T-helper 2 cell treated with Interferon-gamma antibody and Interleukin-4, amounts not matched to agents 5 μg/mL and 100 μg/mL, for 36 hours (primary cell): ENCODE data around the gene TREML4.
"Not testable (repeated sequence)": the region's sequence is repeated elsewhere in the genome, so short reads cannot be mapped to it uniquely, and the experiment has no call there.

Source experiments
- DNase-seq: peaks from one replicate; pipeline ENCODE4 v3.0.0; 2021; ENCODE audit warnings: low spot score
- H3K27ac Mint-ChIP-seq: one replicate; pipeline ENCODE4 v1.8.0; 2021; ENCODE audit warnings: mild to moderate bottlenecking, mixed read lengths
- H3K27me3 Mint-ChIP-seq: one replicate; pipeline ENCODE4 v1.8.0; 2021; ENCODE audit warnings: low read depth, mixed read lengths
- H3K36me3 Mint-ChIP-seq: one replicate; pipeline ENCODE4 v1.8.0; 2021; ENCODE audit warnings: low read depth, mixed read lengths
- H3K4me1 Mint-ChIP-seq: one replicate; pipeline ENCODE4 v1.8.0; 2021; ENCODE audit warnings: low read depth, mixed read lengths
- H3K4me3 Mint-ChIP-seq: one replicate; pipeline ENCODE4 v1.8.0; 2022; ENCODE audit warnings: mild to moderate bottlenecking, moderate library complexity, mixed read lengths
- H3K9me3 Mint-ChIP-seq: one replicate; pipeline ENCODE4 v1.8.0; 2021; ENCODE audit warnings: mixed read lengths

Gene TREML4

GRCh38 chr6:41222045-41222444 is 6.1 kb upstream of the TREML4 start:
- Mint-ChIP-seq H3K9me3 (no peaks in the 10 kb centered on the region), H3K36me3 (no peaks in the 10 kb centered on the region), H3K27me3 (peaks cover 28% of the 10 kb centered on the region), H3K4me3 (no peak overlapping the region), H3K4me1 (peaks cover 3% of the 10 kb centered on the region), H3K27ac (no peak overlapping the region)
- DNase-seq, result no peak

- Mint-ChIP-seq H3K9me3 (no peaks in the 10 kb centered on the region), H3K27me3 (peaks cover 30% of the 10 kb centered on the region), H3K36me3 (no peaks in the 10 kb centered on the region), H3K4me1 (peaks cover 3% of the 10 kb centered on the region), H3K27ac (no peak overlapping the region), H3K4me3 (no peak overlapping the region)
- no peak for DNase-seq
Measured at GRCh38 chr6:41222513-41222912, 5.6 kb upstream of the TREML4 start.

GRCh38 chr6:41224800-41225199 is 3.3 kb upstream of the TREML4 start:
- H3K27me3 Mint-ChIP-seq, result peaks cover 34% of the 10 kb centered on the region
- H3K4me1 Mint-ChIP-seq, result no peaks in the 10 kb centered on the region
- H3K4me3 Mint-ChIP-seq, result no peak overlapping the region
- H3K27ac Mint-ChIP-seq, result no peak overlapping the region
- no peaks in the 10 kb centered on the region for H3K9me3 Mint-ChIP-seq
- no peaks in the 10 kb centered on the region for H3K36me3 Mint-ChIP-seq
- no peak for DNase-seq

- H3K4me1 Mint-ChIP-seq, result no peaks in the 10 kb centered on the region
- H3K9me3 Mint-ChIP-seq, result no peaks in the 10 kb centered on the region
- no peaks in the 10 kb centered on the region for H3K36me3 Mint-ChIP-seq
- no peak overlapping the region for H3K27ac Mint-ChIP-seq
- H3K27me3 Mint-ChIP-seq, result peaks cover 44% of the 10 kb centered on the region
- DNase-seq, result no peak
- H3K4me3 Mint-ChIP-seq, result no peak overlapping the region
Measured at GRCh38 chr6:41226752-41227151, 1.4 kb upstream of the TREML4 start.

- Mint-ChIP-seq H3K4me3 (no peak overlapping the region), H3K9me3 (no peaks in the 10 kb centered on the region), H3K27ac (no peak overlapping the region), H3K4me1 (no peaks in the 10 kb centered on the region), H3K27me3 (peaks cover 55% of the 10 kb centered on the region), H3K36me3 (no peaks in the 10 kb centered on the region)
- DNase-seq, result no peak
Measured at GRCh38 chr6:41228616-41229015, 467 bp downstream of the TREML4 start.

GRCh38 chr6:41229721-41230120 is 1.6 kb downstream of the TREML4 start:
- H3K27ac Mint-ChIP-seq, result peak overlapping the region; percentile 5
- H3K4me3 Mint-ChIP-seq, result no peak overlapping the region
- no peaks in the 10 kb centered on the region for H3K4me1 Mint-ChIP-seq
- no peak for DNase-seq
- peaks cover 48% of the 10 kb centered on the region for H3K27me3 Mint-ChIP-seq
- H3K9me3 Mint-ChIP-seq, result no peaks in the 10 kb centered on the region
- no peaks in the 10 kb centered on the region for H3K36me3 Mint-ChIP-seq

DNA sequence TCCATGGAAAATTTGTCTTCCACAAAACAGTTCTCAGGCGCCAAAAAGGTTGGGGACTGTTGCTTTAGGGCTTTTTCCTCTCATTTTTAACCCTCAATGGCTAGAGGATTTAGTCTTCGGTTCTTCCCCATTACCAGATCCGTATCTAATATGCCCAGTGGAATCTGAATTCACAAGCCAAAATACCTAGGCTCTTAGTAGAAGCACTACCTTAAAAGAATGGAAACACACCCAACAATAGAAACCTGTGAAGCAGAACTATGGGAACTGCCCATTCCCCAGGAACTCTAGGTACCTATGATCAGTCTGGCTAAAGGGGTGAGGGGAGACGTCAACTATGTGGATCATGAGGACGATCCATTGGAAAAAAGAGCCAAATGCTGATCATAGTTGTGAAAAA is 3.1 kb downstream of the TREML4 start:
- Mint-ChIP-seq H3K4me1 (no peaks in the 10 kb centered on the region), H3K27ac (no peak overlapping the region), H3K4me3 (no peak overlapping the region), H3K9me3 (no peaks in the 10 kb centered on the region), H3K36me3 (no peaks in the 10 kb centered on the region), H3K27me3 (peaks cover 44% of the 10 kb centered on the region)
- no peak for DNase-seq

- no peak overlapping the region for H3K27ac Mint-ChIP-seq
- no peaks in the 10 kb centered on the region for H3K36me3 Mint-ChIP-seq
- no peaks in the 10 kb centered on the region for H3K4me1 Mint-ChIP-seq
- peaks cover 41% of the 10 kb centered on the region for H3K27me3 Mint-ChIP-seq
- H3K4me3 Mint-ChIP-seq, result no peak overlapping the region
- no peaks in the 10 kb centered on the region for H3K9me3 Mint-ChIP-seq
- DNase-seq, result no peak
Measured at GRCh38 chr6:41232667-41233066, 4.5 kb downstream of the TREML4 start.

- no peaks in the 10 kb centered on the region for H3K9me3 Mint-ChIP-seq
- H3K36me3 Mint-ChIP-seq, result no peaks in the 10 kb centered on the region
- H3K4me1 Mint-ChIP-seq, result no peaks in the 10 kb centered on the region
- peaks cover 53% of the 10 kb centered on the region for H3K27me3 Mint-ChIP-seq
- no peak overlapping the region for H3K27ac Mint-ChIP-seq
- no peak overlapping the region for H3K4me3 Mint-ChIP-seq
- no peak for DNase-seq
Measured at GRCh38 chr6:41236276-41236675, 8.1 kb downstream of the TREML4 start.

GRCh38 chr6:41237128-41237527 is 9.0 kb downstream of the TREML4 start:
- no peak for DNase-seq
- Mint-ChIP-seq H3K27me3 (peaks cover 51% of the 10 kb centered on the region), H3K4me3 (no peak overlapping the region), H3K36me3 (no peaks in the 10 kb centered on the region), H3K27ac (no peak overlapping the region), H3K4me1 (no peaks in the 10 kb centered on the region), H3K9me3 (no peaks in the 10 kb centered on the region)

- no peaks in the 10 kb centered on the region for H3K4me1 Mint-ChIP-seq
- no peak for DNase-seq
- H3K27ac Mint-ChIP-seq, result no peak overlapping the region
- H3K36me3 Mint-ChIP-seq, result no peaks in the 10 kb centered on the region
- H3K27me3 Mint-ChIP-seq, result peaks cover 59% of the 10 kb centered on the region
- no peaks in the 10 kb centered on the region for H3K9me3 Mint-ChIP-seq
- no peak overlapping the region for H3K4me3 Mint-ChIP-seq
Measured at GRCh38 chr6:41239467-41240159, 11.5 kb downstream of the TREML4 start.

- not testable (repeated sequence) for H3K9me3 Mint-ChIP-seq, H3K36me3 Mint-ChIP-seq, H3K27ac Mint-ChIP-seq, H3K4me3 Mint-ChIP-seq, DNase-seq
- H3K27me3 Mint-ChIP-seq, result peaks cover 30% of the 10 kb centered on the region
- peaks cover 14% of the 10 kb centered on the region for H3K4me1 Mint-ChIP-seq
Measured at GRCh38 chr6:41246529-41246928, 18.4 kb downstream of the TREML4 start.

DNA sequence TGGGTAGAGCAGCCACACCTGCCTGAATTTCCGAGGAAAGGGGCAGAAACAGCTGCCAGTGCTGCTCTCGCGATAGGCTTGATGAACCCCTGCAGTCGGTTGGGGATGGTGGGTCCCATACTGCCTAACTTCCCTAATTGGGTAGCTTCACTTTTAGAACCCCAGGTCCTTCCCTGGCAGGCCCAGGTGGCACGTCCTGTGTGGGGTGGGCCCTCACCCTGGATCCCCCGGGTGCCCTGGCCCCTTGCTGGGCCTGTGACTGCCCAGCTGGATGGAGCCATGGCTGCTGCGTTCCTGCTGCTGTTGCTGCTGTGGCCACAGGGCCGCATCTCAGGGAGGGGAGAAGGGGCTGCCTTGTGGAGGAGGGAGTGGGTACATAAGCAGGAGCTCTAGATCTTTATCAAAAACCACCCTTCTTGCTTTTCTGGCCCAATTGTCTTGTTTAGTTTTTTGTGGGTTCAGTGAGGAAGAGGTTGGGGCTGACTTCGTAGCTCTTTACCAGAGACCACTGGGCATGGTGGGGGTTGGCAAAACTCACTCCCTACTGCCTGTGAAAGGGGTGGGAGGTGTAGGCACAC is 19.2 kb downstream of the TREML4 start:
- no peak for DNase-seq
- Mint-ChIP-seq H3K4me3 (no peak overlapping the region), H3K27me3 (peaks cover 27% of the 10 kb centered on the region), H3K36me3 (no peaks in the 10 kb centered on the region), H3K27ac (no peak overlapping the region), H3K9me3 (peaks cover 4% of the 10 kb centered on the region), H3K4me1 (peaks cover 14% of the 10 kb centered on the region)

DNA sequence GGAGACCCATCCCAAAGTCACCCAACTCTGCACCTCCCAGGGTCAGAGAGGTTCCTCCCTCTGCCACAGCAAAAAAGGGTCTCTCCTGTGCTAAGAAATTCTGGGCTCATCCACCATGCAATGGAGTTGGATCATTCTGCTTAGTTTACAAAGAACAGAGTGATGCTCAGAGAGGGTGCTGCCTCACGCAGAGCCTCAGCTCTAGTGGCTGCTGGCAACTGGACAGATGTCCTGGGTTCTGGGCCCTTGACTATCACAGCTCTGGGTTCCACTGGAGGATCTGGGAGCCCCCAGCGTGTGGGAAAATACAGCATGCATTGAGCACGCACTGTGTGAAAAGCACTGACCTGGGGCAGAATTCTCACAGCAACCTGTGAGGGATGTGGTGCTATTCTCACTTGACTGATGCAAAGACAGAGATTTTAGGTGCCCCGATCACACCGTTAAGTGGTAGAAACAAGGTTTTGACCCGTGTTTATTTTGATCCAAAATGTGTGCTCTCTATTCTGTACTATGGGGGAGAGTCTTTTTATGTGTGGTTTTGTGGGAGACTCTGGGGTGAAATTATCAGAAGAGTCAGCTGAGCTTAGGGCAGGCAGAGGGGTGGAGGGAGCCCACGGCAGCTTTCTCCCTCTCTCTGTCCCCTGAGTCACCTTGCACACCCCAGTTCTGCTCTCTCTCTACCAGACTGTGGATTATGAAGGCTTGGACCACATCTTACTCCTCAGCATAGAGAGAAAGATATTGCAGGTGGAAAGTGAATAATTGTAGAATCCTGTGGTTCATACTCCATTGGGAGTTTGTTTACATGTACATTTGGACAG is 19.9 kb downstream of the TREML4 start:
- peaks cover 4% of the 10 kb centered on the region for H3K9me3 Mint-ChIP-seq
- H3K36me3 Mint-ChIP-seq, result no peaks in the 10 kb centered on the region
- no peak overlapping the region for H3K27ac Mint-ChIP-seq
- H3K4me3 Mint-ChIP-seq, result no peak overlapping the region
- peaks cover 25% of the 10 kb centered on the region for H3K27me3 Mint-ChIP-seq
- DNase-seq, result no peak
- H3K4me1 Mint-ChIP-seq, result peaks cover 14% of the 10 kb centered on the region
